NCI-H2171 (cell line): Measurements from ENCODE around the gene USP50.
A peak's percentile ranks its signal among the peaks of the same experiment; 100 is the strongest.
"Not testable (repeated sequence)": the region's sequence is repeated elsewhere in the genome, so short reads cannot be mapped to it uniquely, and the experiment has no call there.

Experiments used
- DNase-seq: peaks from one replicate; lab custom pipeline; 2025; lab: John Stamatoyannopoulos, UW

USP50 gene

DNA sequence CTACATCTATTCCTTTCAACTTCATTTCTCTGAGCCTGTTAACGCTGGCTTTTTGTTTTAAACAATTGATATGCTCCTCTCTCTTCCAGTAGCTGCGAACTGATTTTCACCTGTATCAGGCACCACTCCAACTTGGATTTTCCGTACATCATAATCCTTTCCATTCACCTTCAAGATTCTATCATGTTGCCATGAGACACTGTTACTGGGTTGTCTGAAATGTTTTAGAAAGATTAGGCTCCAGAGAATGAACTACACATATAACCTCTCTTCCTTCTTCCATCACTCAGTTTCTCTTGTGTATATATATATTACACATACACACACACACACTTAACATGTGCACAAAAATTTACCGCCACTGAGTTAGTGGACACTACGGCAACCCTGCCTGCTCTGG lies at the start of gene USP50:
Gene USP50 (minus strand): TSS at position 101 of the 400 bp plus-strand sequence. CDS start 141 bp downstream, outside the sequence.
- no peak for DNase-seq

DNA sequence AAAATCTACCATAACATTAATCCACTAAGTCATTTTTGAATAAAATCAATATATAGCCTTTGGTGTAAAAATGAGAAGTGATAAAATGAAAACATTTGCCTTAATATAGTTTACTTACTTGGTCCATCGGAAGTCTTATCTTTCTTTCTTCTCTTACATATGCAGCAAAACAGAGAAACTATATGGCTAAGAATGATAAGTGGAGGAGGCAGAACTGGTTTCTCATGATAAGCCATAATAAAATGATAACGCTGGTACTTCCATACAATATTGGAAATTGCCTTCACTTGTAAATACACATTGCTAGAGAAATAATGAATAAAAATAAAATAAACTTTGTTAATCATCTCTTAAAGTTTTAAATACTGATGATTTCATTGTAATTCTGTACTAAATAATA lies 47.8 kb upstream of the USP50 start:
- no peak for DNase-seq

DNA sequence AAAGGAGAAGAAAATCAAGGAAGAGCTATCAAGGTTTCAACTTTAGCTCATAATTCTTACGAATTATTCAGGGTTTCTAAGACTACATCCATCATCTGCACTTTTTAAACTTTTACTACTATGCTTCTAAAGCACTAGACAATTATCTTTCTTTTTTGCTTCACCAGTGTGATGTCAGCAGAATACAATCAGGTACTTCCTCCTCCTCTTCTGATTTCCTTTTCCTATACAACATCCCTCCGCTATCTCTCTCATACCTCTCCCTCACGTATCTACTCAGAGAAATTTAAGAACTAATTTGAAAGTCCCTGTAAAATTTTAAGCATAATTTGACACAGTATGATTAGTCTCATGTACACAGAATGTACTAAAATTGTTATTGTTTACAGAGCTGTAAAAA lies 47.3 kb upstream of the USP50 start:
- DNase-seq, result no peak

DNA sequence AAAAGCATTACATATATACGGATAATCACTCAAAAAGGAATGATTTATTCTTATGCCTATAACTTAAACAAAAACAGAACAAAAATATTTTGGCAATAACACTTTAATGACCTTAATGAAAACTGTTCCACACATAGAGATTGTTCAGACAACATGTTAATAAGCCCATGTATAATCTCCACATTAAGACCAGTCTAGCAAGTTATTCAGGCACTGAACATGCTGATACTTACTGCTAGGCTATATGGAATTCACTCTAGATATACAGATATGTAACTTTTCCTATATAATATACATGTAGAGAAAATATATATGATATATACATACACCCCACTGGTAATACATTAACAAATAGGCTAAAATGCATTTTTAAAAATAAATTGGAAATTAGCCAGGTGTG lies 43.8 kb upstream of the USP50 start:
- no peak for DNase-seq

DNA sequence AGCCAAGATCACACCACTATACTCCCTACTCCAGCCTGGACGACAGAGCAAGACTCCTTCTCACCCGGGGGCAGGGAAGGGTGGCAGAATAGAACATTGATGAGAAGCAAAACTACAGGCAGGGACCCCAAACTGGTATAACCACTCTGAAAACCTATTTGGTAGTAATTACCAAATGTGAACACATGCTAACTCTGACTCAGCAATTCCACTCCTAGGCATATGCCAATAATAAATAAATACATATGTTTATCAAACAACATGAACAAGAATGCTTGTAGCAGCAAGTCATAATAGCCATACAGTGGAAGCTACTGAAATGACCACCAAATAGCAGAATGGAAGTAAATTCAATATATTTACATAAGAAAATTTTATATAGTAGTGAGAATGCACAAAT lies 31.0 kb upstream of the USP50 start:
- DNase-seq, result no peak

DNA sequence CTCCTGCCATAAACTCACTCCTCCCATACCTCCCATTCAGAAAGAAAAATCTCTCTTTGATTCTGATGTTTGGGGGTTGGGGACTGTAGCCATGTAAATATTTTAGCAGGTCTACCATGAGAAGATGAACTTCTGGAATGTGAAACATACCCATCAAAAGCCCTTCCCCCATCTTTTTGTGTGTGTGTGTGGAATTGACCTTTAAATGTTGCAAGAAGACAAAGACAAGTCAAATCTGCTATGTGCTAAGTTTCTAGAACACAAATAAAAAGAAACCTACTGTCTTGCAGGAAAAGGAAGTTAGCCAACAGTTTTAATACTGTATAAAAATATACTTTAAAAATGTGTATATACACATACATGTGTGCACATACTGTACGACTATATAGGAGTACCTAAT lies 29.7 kb upstream of the USP50 start:
- no peak for DNase-seq

DNA sequence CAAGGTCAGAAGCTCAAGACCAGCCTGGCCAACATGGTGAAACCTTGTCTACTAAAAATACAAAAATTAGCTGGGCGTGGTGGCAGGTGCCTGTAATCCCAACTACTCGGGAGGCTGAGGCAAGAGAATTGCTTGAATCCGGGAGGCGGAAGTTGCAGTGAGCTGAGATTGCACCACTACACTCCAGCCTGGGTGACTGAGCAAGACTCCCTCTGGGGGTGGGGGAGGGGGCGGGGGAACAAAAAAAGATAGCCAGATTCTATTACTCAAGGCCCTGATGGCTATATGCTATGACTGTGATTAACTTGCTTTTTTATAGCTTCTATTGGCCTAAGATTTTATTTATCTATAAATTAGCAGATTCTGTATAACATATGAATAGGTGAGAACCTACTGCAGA lies 27.4 kb upstream of the USP50 start:
- DNase-seq, result not testable (repeated sequence)

DNA sequence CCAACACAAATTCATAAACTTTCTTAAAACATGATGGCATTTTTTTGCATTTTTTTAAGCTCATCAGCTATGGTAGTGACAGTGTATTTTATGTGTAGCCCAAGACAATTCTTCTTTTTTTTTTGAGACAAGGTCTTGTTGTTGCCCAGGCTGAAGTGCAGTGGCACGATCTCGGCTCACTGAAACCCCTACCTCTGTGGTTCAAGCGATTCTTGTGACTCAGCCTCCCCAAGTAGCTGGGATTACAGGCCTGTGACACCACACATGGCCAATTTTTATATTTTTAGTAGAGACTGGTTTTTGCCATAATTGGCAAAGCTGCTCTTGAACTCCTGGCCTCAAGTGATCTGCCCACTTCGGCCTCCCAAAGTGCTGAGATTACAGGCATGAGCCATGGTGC lies 17.3 kb upstream of the USP50 start:
- DNase-seq, result no peak

DNA sequence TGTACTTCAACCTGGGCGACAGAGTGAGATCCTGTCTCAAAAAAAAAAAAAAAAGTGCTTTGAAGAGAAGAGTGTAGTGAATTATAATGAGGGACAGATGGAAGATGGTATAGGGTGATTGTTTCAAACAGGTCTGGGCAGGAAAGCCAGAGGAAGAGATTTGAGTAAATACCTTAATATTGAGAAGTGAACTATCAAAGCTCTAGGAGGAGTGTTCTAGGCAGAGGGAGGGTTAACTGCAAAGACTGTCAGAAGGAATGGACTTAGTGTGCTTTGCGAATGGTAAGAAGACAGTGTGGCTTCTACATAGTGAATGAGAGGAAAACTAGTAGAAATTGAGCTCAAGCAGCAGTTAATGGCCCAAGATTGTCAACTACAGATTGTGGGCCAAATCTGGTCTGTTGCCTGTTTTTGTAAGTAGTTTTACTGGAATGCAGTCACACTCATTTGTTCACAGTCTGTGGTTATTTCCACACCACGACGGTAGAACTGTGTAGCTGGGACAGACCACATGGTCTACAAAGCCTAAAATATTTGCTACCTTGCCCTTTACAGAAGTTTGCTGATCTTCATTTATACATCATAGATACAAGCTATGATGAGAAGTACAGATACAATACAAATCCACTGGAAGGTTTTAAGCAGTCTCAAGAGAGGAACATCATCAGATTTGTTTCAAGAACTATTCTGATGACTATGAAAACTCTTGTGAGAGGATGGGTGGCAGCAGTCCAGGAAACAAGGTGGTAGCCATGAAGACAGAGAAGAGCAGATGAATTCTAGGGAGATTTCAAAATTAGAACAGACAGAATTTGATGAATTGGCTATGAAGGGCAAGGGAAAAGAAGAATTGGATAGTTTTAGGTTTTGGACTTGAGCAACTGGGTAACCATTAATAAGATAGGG lies 16.5 kb upstream of the USP50 start:
- DNase-seq, result peak; percentile 56

DNA sequence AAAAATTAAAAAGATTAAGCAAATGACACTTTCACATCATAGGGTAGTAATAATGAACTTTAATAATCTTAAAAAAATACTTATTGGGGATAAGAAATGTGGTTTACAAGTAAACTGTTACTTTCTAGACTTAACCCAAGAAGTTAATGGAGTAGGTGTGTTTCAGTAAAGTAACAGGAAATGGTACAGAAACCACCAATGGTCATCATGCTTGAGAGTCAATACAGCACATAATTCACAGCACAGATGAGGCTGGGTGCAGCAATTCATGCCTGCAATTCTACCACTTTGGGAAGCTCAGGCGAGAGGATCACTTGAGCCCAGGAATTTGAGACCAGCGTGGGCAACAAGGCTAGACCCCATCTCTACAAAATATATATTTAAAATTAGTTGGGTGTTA lies 11.5 kb upstream of the USP50 start:
- no peak for DNase-seq

DNA sequence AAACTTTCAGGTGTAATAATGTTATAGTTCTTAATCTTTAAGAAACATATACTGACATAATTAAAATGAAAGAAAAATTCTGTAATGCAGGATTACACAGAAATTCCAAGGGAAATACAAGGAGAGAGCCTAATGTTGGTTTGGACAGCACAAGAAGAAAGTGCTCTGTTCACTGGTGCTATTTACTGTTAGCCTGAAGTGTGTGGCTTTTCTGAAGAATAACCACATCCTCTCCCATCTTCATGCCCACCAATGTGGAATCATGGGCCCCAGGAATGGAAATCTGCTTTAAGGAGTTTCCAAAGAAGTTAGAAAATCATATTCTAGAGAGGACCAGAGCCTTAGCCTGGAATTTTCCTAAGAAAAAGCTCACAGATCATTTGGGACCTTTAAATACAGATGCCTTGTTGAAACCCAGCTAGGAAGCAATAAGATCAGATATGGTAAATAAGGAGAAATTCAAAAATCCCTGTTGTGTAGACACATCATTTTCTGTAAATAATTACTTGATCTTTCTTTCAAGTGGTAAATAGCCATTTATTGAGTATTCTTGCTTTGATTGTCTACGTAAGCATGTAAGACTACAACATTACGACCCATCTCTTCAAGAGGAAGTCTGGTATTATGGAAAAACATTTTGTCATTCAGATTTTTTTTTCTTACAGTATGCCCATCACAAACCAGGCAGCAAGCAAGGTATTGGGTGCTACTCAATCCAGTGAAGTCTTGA lies 10.3 kb upstream of the USP50 start:
- DNase-seq, result no peak

DNA sequence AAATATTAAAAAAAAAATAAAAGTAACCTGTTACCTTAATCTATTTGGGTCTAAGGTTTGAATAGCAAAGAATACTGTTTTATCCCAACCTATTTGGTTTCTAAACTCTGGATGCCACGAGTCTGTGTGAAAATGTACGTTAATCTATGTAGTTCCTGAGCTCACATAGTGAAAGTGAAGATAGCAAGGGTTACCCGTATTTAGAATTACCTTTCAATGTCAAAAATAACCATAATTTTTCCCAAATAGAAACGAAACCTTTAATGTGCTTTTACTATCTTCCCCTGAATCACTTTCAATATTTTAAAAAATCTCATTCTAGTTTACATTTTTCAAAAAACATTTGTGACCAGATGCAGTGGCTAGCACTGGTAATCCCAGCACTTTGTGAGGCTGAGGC lies 5.8 kb upstream of the USP50 start:
- DNase-seq, result no peak

DNA sequence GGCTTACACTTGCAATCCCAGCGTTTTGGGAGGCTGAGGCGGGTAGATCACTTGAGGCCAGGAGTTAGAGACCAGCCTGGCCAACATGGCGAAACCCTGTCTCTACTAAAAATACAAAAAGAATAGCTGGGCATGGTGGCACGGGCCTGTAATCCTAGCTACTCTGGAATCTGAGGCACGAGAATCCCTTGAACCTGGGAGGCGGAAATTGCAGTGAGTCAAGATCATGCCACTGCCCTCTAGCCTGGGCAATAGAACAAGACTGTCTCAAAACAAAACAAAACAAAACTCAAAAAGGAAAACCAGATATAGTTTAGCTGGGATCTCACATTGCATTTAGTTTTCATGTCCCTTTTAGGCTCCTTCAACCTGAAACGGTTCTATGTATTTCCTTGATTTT lies 2.9 kb upstream of the USP50 start:
- no peak for DNase-seq

DNA sequence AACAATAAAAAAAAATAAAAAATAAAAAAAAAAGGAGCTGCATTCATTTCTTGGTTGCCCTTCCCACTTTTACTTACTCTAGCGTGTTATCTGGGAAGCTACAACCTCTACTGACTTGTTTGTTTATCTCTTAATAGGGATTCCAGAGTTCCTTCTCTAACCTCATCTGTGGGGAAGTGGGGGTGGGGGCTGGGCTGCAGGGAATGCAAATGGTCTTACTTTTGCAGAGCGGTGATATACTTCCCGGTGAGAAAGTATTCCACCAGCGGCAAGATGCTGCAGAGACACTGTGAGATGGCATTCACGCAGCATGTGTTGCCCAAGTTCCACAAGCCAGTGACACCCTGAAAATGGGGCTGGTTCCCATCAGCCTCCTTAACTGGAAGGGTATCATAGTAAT lies 2.1 kb downstream of the USP50 start:
- DNase-seq, result no peak

DNA sequence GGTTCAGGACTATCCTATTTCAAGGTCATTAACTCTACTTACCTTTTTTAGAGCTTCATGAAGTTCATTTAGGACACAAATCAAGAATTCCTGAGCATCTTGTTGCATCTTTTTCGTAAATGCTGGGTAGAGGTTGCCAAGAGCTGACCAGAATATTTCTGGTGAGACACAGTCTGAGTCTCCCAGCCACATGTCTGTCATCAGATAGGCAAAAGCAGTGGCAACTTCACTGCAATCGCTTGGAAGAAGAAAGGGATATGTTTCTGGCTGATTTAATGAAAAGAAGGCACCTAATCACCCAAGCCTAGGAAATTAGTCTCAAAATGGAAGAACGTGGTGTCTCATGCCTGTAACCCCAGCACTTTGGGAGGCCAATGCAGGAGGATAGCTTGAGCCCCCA lies 2.9 kb downstream of the USP50 start:
- no peak for DNase-seq

DNA sequence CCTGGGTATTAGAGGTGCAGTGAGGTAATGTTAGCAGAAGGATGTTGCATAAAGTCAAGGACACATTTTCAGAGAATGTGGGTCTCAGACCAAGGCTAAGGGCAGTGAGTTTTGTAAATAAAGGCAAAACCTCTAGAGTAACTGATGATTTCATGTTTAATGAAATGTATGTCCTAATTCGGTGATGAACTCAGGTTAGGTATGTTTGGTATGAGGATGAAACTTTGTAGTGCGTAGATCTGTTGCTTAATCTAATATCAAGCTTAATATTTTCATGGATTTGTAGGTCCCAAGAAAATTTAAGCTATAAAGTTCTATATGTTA lies 3.6 kb downstream of the USP50 start:
- DNase-seq, result no peak

DNA sequence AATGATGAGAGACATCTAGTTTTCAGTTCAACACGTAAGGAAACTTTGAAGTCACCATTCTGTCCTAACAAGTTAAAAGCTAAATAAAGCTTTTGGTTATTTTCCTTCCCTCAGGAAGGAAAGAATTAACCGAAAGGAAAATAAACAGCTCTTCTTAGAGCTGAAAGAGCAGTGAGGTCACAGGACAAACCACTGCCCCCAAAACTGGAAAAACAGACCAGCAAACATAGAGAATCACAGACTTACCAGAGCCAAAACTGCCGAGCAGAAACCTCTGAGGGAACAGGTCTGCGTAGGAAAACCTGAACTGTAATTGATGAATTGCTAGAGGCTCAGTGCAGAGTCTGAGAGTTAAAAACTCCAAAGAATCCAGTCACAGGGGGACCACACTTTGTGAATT lies 14.7 kb downstream of the USP50 start:
- DNase-seq, result no peak

DNA sequence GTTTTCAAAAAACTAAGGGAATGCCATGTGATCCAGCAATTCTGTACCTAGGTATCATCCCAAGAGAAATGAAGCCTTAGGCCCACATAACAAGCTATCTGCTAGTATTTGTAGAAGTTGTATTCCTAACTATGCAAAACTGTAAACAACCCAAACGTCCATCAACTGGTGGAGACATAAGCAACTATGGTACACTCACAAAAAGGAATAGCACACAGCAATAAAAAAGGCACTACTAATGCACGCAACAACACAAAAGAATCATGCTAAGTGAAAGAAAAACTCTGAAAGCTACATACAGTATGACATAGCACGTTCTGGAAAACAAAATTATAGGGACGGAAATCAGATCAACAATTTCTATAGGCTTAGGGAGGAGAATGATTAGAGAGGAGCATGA lies 15.3 kb downstream of the USP50 start:
- DNase-seq, result no peak

DNA sequence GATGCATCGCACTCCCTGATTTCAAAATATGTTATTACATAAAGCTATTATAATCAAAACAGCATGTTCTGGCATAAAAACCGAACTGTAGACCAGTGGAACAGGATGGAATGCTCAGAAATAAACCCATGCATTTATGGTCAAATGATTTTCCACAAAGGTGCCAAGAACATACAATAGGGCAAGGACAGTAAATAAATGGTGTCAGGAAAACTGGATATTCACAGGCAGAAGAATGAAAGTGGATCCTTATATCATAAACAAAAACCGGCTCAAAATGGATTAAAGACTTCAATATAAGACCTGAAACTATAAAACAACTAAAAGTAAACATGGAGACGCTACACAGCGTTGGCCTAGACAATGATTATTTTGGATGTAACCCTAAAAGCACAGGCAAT lies 22.6 kb downstream of the USP50 start:
- DNase-seq, result no peak

DNA sequence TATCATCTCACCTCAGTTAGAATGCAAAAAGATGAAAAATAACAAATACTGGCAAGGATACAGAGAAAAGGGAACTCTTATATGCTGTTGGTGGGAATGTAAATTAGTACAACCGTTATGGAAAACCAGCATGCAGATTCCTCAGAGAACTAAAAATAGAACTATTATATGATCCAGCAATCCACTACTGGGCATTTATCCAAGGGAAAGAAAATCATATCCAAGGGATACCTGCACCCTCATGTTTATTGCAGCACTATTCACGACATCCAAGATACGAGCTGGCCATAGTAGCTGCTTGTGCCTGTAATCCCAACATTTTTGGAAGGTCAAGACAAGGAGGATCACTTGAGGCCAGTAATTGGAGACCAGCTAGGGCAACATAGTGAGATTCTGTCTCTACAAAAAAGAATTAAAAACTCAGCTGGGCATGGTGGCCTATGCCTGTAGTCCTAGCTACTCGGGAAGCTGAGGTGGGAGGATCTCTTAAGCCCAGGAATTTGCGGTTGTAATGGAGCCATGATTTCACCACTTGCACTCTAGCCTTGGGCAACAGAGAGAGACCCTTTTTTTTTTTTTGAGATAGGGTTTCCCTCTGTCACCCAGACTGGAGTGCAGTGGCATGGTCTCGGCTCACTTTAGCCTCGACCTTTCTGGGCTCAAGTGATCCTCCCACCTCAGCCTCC lies 26.6 kb downstream of the USP50 start:
- no peak for DNase-seq

DNA sequence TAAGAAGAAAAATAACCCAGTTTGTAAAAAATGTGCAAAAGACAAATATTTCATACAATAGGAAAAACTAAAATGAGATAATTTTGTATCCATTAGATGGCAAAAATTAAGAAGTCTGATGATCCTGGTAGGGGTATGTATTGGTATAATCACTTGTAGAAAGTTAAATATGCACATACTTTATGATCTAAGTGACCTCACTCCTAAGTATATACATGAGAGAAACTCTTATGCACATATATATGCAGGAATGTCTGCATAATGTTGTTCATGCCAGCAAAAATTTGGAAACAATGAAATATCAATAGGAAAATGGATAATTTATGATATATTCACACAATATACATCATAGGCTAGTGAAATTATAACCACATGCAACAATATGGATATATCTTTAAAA lies 33.5 kb downstream of the USP50 start:
- no peak for DNase-seq

DNA sequence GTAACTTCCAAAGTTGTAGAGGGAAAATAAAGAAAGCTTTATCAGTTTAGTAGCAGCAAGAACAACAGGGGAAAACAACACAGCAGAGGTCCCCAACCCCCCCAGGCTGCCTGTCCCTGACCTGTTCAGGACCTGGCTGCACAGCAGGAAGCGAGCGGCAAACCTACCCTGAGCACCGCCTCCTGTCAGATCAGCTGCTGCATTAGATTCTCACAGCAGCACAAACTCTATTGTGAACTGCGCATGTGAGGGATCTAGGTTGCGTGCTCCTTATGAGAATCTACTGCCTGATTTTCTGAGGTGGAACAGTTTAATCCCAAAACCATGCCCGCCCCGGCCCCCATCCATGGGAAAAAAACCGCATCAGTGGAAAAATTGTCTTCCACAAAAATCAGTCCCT lies 40.3 kb downstream of the USP50 start:
- DNase-seq, result no peak

DNA sequence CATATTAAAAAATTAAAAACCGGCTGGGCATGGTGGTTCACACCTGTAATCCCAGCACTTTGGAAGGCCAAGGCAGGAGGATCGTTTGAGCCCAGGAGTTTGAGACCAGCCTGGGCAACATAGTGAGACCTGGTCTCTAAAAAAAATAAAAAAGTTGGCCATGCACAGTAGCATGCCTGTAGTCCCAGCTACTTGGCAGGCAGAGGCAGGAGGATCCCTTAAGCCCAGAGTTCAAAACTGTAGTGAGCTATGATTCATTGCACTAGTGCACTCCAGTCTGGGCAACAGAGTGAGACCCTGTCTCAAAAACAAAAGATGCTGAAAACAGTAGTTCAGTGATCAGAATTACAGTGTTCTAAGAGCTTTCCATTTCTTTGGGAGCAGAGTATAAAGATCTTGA lies 40.8 kb downstream of the USP50 start:
- not testable (repeated sequence) for DNase-seq
